K562 (cell line): ENCODE measurements around the gene GPR135.

ENCODE experiments used
- ATF2 ChIP-seq: sonication (generic); formaldehyde crosslinking; IDR thresholded peaks from 2 replicates; pipeline ENCODE4 v1.8.1; 2022; ENCODE audit warnings: missing genetic modification reagents
- C11orf30 ChIP-seq: fragments of 450-650 bp; IDR thresholded peaks from 2 replicates; pipeline ENCODE4 v1.6.1; 2016; ENCODE audit warnings: low read depth, mild to moderate bottlenecking
- CEBPB ChIP-seq: fragments of 450-650 bp; IDR thresholded peaks from 2 replicates; pipeline ENCODE4 v1.6.1; 2016; ENCODE audit warnings: missing genetic modification characterization, missing compliant biosample characterization
- CHD2 ChIP-seq: IDR thresholded peaks from 2 replicates; pipeline ENCODE4 v1.6.1; 2011; ENCODE audit warnings: low read depth, low read length
- CHD4 ChIP-seq: fragments of 200-600 bp; sonication (generic); IDR thresholded peaks from 3 replicates; pipeline ENCODE4 v1.6.1; 2012; ENCODE audit warnings: low read depth, mild to moderate bottlenecking, mixed read lengths, low read length, inconsistent platforms; ENCODE audit not compliant: insufficient read depth, insufficient replicate concordance, poor library complexity, severe bottlenecking
- POLR2A ChIP-seq: fragments of 450-650 bp; conservative IDR thresholded peaks from 2 replicates; pipeline ENCODE4 v1.6.1; 2016
- RFX5 ChIP-seq: IDR thresholded peaks from 2 replicates; pipeline ENCODE4 v1.6.1; 2011; ENCODE audit warnings: low read depth, mild to moderate bottlenecking, improper control_type of control experiment, low read length
- ZNF239 ChIP-seq: fragments of 250-450 bp; sonication (Bioruptor Pico); IDR thresholded peaks from 2 replicates; pipeline ENCODE4 v1.4.0; 2020; ENCODE audit warnings: mild to moderate bottlenecking
- ZNF75A ChIP-seq: fragments of 450-650 bp; formaldehyde crosslinking; IDR thresholded peaks from 2 replicates; pipeline ENCODE4 v1.4.0; 2020; ENCODE audit warnings: mild to moderate bottlenecking

DNA sequence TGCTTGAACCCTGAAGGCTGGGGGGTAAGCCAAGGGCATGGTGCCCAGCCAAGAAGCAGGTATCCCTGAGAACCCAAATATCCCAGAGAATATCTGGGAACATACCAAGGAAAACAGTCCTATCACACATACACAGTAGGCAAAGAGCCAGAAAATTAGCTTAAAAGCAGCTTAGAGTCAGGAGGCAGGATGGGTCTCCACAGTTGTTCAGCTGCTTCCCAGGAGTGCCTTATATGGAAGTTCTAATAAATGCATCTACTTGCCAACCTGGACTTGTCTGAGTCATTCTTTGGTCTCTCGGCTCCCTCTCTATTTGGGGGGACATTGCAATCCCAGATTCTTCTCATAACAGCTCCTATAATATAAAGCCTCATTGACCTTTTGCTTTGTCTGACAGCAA, 9.0 kb upstream of the GPR135 start:
- TF ChIP-seq RFX5: no peak
- no peak for TF ChIP-seq POLR2A
- TF ChIP-seq ZNF239: no peak
- no peak for TF ChIP-seq C11orf30
- TF ChIP-seq CHD4: no peak
- no peak for TF ChIP-seq ATF2 (CRISPR knock-in tag)
- TF ChIP-seq ZNF75A (CRISPR knock-in tag): no peak
- no peak for TF ChIP-seq CHD2
- TF ChIP-seq CEBPB (tag): no peak
